HG03457 (cell line): ENCODE data around the gene CCDC68.

Experiments
- ATAC-seq: cut with Tn5 transposase; IDR thresholded peaks from one replicate; pipeline ENCODE4 v1.9.1; 2021; ENCODE audit warnings: moderate number of reproducible peaks; ENCODE audit not compliant: unreplicated experiment

Gene CCDC68

DNA sequence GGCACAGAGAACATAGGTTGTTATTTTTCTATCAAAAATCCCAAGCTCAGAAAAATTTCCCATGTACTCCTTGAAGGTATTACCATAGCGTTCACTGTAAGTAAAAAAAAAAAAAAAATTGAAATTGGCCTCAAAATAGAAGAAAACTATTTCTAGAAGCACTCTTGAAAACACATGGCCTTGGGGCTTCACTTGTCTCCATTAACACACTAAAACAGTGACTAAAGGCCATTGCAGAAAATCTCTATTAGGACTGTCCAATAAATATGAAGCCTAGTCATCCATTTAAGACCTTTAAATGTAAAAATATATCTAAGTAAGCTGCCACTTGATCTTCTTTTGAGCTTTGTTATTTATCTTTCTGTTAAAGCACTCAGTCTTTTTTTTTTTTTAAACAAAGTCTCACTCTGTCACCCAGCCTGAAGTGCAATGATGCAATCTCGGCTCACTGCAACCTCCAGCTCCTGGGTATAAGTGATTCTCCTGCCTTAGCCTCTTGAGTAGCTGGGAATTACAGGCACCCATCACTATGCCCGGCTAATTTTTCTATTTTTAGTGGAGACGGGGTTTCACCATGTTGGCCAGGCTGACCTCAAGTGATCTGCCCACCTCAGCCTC, 35.8 kb downstream of the CCDC68 start:
- ATAC-seq: no peak

GRCh38 chr18:54919412-54919811, 39.8 kb downstream of the CCDC68 start:
- ATAC-seq: no peak

DNA sequence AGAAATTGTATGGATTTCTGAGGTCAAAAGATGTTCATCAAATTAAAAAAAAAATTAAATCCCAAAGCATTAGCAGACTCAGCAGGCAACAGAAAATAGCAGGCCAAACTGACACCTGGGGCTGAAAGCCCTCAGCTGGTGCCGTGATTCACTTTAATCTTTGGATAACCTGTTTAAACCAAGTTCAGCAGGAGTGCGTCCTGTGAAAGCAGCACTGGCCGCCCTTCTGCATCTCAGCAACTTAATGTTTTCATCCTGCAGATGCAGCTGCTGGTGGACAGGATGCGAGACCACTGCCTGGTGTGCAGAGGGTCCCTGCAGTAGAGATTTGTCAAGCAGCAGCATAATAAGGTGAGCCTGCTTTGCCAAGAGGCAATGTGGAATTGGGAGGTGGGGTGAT, 41.2 kb downstream of the CCDC68 start:
- ATAC-seq: no peak

- ATAC-seq: no peak
Observed at GRCh38 chr18:54916507-54916906, 42.8 kb downstream of the CCDC68 start.

DNA sequence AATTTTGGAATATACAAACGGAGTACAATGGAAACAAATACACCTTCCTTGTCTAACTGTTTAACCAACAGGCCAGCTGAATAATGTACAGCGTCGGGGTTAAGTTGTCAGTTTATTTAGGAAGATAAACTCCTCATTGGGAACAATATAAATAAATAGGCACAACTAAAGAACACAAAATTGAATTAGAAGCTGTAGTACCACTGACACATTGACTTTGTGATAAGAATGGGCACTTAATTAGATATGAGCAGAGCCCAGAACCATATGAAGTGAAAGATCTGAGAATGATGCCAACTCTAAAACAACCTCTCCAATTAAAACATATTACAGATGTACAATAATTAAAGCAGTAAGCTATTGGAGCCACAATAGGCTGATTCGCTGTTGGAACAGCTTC, 44.4 kb downstream of the CCDC68 start:
- no peak for ATAC-seq

- no peak for ATAC-seq
Observed at GRCh38 chr18:54911551-54911950, 47.7 kb downstream of the CCDC68 start.

DNA sequence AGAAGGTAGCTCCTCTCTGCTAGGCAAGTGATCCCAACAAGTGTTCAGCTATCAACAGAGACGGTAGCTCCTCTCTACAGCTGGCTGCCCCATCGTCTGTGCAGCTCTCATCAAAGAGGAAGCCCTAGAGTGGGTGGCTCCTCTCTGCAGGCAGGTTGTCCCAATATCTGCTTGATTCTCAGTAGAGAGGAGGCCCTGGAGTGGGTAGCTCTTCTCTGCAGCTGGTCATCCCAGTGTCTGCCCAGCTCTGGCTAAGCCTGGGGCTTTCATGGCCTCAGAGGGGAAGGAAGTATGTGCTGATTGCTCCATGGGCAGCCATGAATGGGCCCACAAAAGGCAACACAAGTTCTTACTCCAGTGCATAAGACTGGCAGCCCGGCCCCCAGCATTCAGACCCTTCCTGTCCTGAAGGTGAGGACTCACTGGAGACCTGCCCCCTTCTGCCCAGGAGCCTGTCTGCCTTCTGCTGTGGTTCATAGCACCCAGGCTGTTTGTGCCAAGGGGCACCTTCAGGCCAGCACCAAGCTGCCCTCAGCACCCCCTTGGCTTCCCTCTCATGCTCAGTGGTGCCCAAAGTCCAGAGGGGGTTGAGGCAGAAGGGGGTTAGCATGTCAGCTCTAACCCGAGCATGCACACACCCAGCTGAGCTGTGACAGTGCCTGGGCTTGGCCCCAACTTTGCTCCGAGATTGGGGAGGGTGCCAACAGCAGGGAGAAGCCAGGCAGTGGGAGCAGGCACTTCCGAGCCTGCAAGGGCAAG, 48.9 kb downstream of the CCDC68 start:
- ATAC-seq: no peak

DNA sequence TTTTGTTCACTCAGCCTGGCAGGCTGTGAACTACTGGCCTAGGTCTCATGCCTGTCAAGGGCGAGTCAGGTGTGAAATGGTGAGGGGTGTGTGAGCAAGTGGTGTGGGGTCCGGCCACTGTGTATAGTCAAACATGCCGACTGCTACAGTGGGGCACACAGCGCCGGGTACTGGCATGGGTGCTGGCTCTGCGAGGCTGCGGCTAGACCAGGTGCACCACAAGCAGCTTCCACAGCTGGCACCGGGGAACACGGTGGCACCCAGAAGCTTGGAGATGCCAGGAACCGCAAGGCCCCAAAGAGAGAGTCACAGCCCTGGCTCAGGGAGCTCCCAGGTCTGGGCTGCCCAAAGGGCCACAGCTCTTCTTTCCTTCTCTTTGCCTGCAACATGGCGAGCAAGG, 49.7 kb downstream of the CCDC68 start:
- no peak for ATAC-seq

GRCh38 chr18:54906331-54907185, 52.7 kb downstream of the CCDC68 start:
- no peak for ATAC-seq

DNA sequence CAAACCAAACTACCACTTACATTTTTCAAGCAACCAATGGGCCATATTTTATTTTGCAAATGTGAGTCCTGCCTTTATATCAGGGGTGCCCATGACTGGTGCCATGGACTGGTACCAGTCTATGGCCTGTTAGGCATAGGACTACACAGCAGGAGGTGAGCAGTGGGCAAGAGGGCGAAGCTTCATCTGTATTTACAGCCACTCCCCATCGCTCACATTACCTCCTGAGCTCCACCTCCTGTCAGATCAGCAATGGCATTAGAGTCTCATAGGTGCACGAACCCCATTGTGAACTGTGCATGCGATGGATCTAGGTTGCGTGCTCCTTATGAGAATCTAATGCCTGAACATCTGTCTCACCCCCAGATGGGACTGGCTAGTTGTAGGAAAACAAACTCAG, 53.6 kb downstream of the CCDC68 start:
- no peak for ATAC-seq

GRCh38 chr18:54904581-54904980, 54.7 kb downstream of the CCDC68 start:
- ATAC-seq: no peak

GRCh38 chr18:54900290-54900689, 59.0 kb downstream of the CCDC68 start:
- no peak for ATAC-seq

GRCh38 chr18:54899500-54899899, 59.8 kb downstream of the CCDC68 start:
- no peak for ATAC-seq

DNA sequence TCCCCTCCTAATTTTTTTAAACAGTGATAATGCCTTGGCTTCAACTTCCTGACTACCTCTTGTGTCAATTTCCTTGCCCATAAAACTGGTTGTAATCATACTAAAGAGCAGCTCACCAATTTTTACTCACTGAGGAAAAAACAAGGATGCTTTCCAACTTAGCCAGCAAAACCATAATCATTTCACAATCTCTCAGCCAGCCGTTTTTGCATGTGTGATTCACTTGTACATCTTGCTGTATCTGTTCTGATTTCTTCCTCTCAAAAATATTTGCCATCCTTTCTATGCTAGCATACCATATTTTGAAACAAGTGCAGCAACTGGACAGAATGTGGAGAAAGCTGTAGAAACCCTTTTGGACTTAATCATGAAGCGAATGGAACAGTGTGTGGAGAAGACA, 70.3 kb downstream of the CCDC68 start:
- ATAC-seq: no peak

DNA sequence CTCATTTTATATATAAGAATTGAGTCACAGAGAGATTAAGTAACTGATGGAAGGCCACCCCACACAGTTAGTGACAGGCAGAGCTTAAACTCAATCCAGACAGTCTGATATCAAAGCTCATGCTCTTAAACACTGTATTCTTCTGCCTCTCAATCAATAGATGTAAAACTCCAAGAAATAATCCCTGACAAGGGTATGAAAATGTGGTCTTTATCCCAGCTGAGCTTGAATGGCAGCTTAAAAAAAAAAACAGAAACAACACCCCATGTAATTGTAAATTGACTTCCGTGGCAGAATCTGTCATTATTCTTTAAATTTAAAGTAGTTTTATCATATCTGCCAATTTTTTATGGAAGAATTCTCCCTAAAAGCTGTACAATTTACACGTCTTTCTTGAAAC, 70.9 kb downstream of the CCDC68 start:
- no peak for ATAC-seq

DNA sequence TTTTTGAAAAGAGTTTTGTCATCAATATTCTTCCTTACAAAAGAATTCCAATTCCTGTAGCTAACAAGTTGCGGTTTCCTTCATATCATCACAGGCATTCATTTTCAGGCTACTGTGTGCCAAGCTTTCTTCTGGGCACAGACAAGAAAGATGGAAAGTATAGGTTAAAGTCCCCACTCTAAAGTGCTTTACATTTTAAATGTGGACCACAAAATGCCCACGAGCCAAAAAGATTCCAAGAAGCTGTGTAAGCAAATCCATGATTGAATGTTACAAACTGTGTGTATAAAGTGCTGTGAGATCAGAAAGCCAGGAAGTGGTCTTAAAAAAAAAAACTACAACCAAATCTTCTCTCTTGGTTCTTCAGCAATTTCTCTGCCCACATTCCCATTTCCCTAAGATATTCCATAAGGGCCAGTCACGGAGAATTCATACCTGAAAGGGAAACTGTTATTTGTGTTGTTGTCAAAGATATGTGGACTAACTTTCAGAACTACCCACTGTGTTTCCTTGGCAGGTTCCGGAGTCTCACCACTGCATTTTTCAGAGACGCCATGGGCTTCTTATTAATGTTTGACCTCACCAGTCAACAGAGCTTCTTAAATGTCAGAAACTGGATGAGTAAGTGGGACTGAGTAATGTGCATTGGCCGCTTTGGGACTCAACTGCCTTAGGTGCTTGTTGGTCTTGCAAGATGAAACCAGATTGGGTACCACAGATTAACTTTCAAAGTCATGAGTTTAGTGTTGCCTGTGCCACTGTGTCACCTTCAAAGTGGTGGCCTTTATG, 75.3 kb downstream of the CCDC68 start:
- no peak for ATAC-seq

DNA sequence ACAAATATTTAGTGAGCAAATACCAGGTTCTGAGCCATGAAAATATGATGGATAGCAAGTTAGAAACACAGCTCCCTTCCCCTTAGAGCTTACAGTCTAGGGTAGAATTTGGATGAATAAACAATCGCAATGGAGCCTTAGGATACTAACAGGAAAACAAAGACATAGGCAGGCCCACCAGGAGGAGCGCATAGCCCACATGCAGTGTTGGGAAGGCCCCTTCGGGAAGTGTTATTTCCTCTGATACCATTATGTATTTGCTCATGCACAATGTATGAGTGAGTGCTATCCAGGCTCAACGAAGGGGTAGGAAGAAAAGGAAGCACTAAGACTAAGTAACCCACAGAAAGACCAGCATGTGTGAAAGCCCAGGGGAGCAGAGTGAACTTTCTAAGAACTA, 76.9 kb downstream of the CCDC68 start:
- ATAC-seq: no peak

DNA sequence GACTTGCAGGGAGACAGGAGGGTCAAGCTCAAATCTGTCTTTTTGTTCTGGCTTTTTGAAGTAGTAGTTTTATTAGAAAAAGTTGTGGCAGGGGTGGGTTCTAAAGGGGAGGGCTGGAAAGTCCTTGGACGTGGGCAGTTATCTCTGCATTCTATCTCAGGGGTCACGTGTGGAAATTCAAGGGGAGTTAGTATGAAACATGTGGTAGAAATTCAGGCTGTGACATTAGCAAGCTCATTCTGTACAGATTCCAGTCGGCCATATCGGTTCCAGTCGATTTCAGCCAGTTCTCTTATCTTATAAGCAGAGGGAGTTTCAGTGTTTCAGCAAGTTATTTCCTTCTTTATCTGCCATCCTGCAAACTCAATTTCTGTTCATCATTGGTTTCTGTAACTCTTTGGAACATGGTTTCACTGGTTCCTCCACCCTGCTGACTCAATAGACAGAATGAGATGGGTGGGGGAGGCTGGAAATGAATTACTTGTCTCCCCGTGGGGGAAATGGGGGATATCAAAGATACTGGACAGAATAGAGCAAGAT, 78.0 kb downstream of the CCDC68 start:
- ATAC-seq: no peak

GRCh38 chr18:54880395-54881105, 78.7 kb downstream of the CCDC68 start:
- ATAC-seq: no peak

- no peak for ATAC-seq
Observed at GRCh38 chr18:54879691-54880090, 79.6 kb downstream of the CCDC68 start.
